SU-DHL-6 (cell line): Measurements from ENCODE around the gene ASTN2.
"Not testable (repeated sequence)": the region's sequence is repeated elsewhere in the genome, so short reads cannot be mapped to it uniquely, and the experiment has no call there.

Experiments used
- H2AFZ ChIP-seq: fragments of 200-600 bp; sonication (generic); 2 replicates; pipeline ENCODE4 v1.6.1; 2014; ENCODE audit warnings: low read depth, mild to moderate bottlenecking, moderate library complexity, mixed read lengths, antibody characterized with exemption, low read length; ENCODE audit not compliant: severe bottlenecking
- H3F3A ChIP-seq: fragments of 200-600 bp; shearing (Covaris generic); 2 replicates; pipeline ENCODE4 v1.6.0; 2016; ENCODE audit warnings: antibody characterized with exemption, mild to moderate bottlenecking; ENCODE audit not compliant: insufficient read depth
- H3K27ac ChIP-seq: fragments of 200-600 bp; sonication (generic); 2 replicates; pipeline ENCODE4 v1.5.1; 2016; ENCODE audit warnings: low read depth, mild to moderate bottlenecking, low read length, moderate library complexity, mixed read lengths
- H3K27me3 ChIP-seq: fragments of 200-600 bp; sonication (generic), shearing (Covaris generic); 2 replicates; pipeline ENCODE4 v1.6.0; 2014; ENCODE audit warnings: mild to moderate bottlenecking, low read length
- H3K36me3 ChIP-seq: fragments of 200-600 bp; sonication (generic); 2 replicates; pipeline ENCODE4 v1.6.1; 2014; ENCODE audit warnings: mild to moderate bottlenecking, low read length, mixed read lengths
- H3K4me2 ChIP-seq: fragments of 300-600, 200-600 bp; shearing (Covaris generic), sonication (generic); 2 replicates; pipeline ENCODE4 v1.6.0; 2014; ENCODE audit warnings: low read length, low read depth, mild to moderate bottlenecking; ENCODE audit not compliant: poor library complexity, severe bottlenecking
- H3K4me3 ChIP-seq: fragments of 200-600 bp; sonication (generic); 2 replicates; pipeline ENCODE4 v1.5.1; 2014; ENCODE audit warnings: antibody characterized with exemption, low read length, mild to moderate bottlenecking, mixed read lengths; ENCODE audit not compliant: insufficient read depth, poor library complexity, severe bottlenecking
- H3K79me2 ChIP-seq: fragments of 200-600 bp; sonication (generic); 2 replicates; pipeline ENCODE4 v1.6.1; 2014; ENCODE audit warnings: mild to moderate bottlenecking, low read length, moderate library complexity; ENCODE audit not compliant: insufficient read depth
- H3K9ac ChIP-seq: fragments of 200-600 bp; sonication (generic); 2 replicates; pipeline ENCODE4 v1.7.0; 2014; ENCODE audit warnings: mild to moderate bottlenecking, low read length
- H3K9me2 ChIP-seq: fragments of 200-600 bp; sonication (generic); replicated peaks from 2 replicates; pipeline ENCODE4 v1.6.1; 2014; ENCODE audit warnings: low read length; ENCODE audit not compliant: insufficient read depth
- H3K9me3 ChIP-seq: fragments of 200-600 bp; sonication (generic); 2 replicates; pipeline ENCODE4 v1.6.1; 2014; ENCODE audit warnings: low read length, mixed read lengths; ENCODE audit not compliant: insufficient read depth
- H4K20me1 ChIP-seq: fragments of 200-600 bp; sonication (generic); 2 replicates; pipeline ENCODE4 v1.6.1; 2014; ENCODE audit warnings: low read depth, mild to moderate bottlenecking, antibody characterized with exemption, low read length, moderate library complexity, mixed read lengths
- EZH2phosphoT487 ChIP-seq: fragments of 200-600 bp; sonication (generic), shearing (Covaris generic); conservative IDR thresholded peaks from 2 replicates; pipeline ENCODE4 v1.6.1; 2018; ENCODE audit warnings: mild to moderate bottlenecking, antibody characterized with exemption, low read length, moderate library complexity, mixed read lengths
- TF ChIP-seq, protein P1 (sequence below): fragments of 200-600 bp; sonication (generic); IDR thresholded peaks from one replicate; pipeline ENCODE4 v1.5.1; 2017; ENCODE audit warnings: antibody characterized with exemption, mild to moderate bottlenecking, low read length, moderate library complexity; ENCODE audit not compliant: insufficient read depth, poor library complexity, severe bottlenecking

ASTN2 gene

DNA sequence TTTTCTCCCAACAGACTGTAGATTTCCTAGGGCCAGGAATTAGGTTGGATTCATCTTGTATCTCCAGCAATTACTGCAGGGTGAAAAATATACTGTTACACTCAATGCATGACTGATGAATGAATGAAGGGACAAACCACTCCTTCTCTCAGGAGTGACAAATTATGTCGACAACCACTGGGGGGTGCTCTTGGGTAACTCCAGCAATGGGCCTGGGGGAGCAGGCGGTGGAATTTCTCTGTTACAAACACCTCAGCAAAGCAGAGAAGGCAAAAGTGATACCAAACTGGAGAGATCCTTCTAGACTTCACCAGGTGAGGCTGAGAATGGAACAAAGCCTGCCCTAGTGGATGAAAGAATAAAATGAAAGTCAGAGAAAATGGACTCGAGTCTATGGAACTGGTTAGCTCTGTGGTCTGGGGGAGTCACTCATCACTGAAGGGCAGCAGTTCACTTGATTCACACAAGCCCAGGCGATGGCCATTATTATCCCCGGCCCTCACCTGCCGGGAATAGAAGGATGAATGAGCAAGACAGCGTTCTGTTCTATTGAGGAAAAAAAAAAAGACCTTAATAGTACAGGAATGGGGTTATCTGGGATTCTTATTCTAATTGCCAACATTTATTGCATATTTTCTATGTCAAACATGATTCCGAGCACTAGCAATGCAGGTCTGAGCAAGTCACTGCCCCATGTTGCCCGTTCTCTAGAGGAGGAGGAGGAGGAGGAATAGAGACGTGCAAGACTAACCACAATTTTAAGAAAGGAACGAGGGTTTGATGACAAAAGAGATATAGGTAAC is 341.1 kb downstream of the ASTN2 start:
- Histone ChIP-seq H3K9me3 (no peaks in the 10 kb centered on the region), H3F3A (no peaks in the 10 kb centered on the region), H2AFZ (no peak overlapping the region), H4K20me1 (no peaks in the 10 kb centered on the region), H3K9ac (no peak overlapping the region), H3K4me3 (no peak overlapping the region), H3K27ac (no peak overlapping the region), H3K36me3 (no peaks in the 10 kb centered on the region), H3K4me2 (no peak overlapping the region), H3K79me2 (no peaks in the 10 kb centered on the region), H3K9me2 (no peaks in the 10 kb centered on the region), H3K27me3 (no peaks in the 10 kb centered on the region)
- TF ChIP-seq, protein P1, sequence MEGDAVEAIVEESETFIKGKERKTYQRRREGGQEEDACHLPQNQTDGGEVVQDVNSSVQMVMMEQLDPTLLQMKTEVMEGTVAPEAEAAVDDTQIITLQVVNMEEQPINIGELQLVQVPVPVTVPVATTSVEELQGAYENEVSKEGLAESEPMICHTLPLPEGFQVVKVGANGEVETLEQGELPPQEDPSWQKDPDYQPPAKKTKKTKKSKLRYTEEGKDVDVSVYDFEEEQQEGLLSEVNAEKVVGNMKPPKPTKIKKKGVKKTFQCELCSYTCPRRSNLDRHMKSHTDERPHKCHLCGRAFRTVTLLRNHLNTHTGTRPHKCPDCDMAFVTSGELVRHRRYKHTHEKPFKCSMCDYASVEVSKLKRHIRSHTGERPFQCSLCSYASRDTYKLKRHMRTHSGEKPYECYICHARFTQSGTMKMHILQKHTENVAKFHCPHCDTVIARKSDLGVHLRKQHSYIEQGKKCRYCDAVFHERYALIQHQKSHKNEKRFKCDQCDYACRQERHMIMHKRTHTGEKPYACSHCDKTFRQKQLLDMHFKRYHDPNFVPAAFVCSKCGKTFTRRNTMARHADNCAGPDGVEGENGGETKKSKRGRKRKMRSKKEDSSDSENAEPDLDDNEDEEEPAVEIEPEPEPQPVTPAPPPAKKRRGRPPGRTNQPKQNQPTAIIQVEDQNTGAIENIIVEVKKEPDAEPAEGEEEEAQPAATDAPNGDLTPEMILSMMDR = no peak
- no peak for TF ChIP-seq EZH2phosphoT487

DNA sequence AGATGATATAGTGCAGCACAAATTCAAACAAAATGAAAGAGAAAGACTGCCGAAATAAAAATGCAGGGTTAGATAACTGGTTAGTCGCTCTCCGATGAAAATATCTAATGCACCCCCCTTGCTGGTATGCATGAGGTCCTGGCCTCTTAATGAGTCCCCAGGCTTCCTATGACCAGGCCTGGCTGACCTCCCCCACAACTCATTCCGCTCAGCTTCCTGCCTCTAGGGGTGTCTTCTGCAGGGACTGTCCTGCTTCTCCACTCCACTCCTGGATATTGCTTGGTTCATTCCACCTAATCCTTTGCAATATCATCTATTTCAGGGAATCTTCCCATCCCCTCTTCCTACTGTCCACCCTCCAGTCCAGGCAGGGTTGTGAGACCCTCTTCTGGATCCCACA is 341.8 kb downstream of the ASTN2 start:
- Histone ChIP-seq H4K20me1 (no peaks in the 10 kb centered on the region), H3K4me2 (no peak overlapping the region), H3K9me2 (no peaks in the 10 kb centered on the region), H3K9ac (no peak overlapping the region), H3K79me2 (no peaks in the 10 kb centered on the region), H3K4me3 (no peak overlapping the region), H3K9me3 (no peaks in the 10 kb centered on the region), H3K27ac (no peak overlapping the region), H3K36me3 (no peaks in the 10 kb centered on the region), H2AFZ (no peak overlapping the region), H3K27me3 (no peaks in the 10 kb centered on the region), H3F3A (no peaks in the 10 kb centered on the region)
- TF ChIP-seq, protein P1 = no peak
- no peak for TF ChIP-seq EZH2phosphoT487

- Histone ChIP-seq H3K9me3 (no peaks in the 10 kb centered on the region), H3F3A (no peaks in the 10 kb centered on the region), H3K4me2 (no peak overlapping the region), H2AFZ (no peak overlapping the region), H3K79me2 (no peaks in the 10 kb centered on the region), H3K9me2 (no peaks in the 10 kb centered on the region), H3K36me3 (no peaks in the 10 kb centered on the region), H3K27me3 (no peaks in the 10 kb centered on the region), H3K9ac (no peak overlapping the region), H3K27ac (no peak overlapping the region), H4K20me1 (no peaks in the 10 kb centered on the region), H3K4me3 (no peak overlapping the region)
- TF ChIP-seq, protein P1 = no peak
- no peak for TF ChIP-seq EZH2phosphoT487
Measured at GRCh38 chr9:117072216-117072615, 342.6 kb downstream of the ASTN2 start.

- not testable (repeated sequence) for H3K4me2 ChIP-seq, H3K9me3 ChIP-seq, H3K27me3 ChIP-seq, H3K4me3 ChIP-seq, H3F3A ChIP-seq, H4K20me1 ChIP-seq, H3K9me2 ChIP-seq, H3K79me2 ChIP-seq, H3K27ac ChIP-seq, H3K36me3 ChIP-seq, H2AFZ ChIP-seq, H3K9ac ChIP-seq
Measured at GRCh38 chr9:117071673-117072207, 343.1 kb downstream of the ASTN2 start.
